GM21447 (cell line): ENCODE data around the gene MRTO4.
"Not testable (repeated sequence)": the region's sequence is repeated elsewhere in the genome, so short reads cannot be mapped to it uniquely, and the experiment has no call there.

Source experiments
- ATAC-seq: cut with Tn5 transposase; IDR thresholded peaks from one replicate; pipeline ENCODE4 v1.9.1; 2021; ENCODE audit not compliant: unreplicated experiment

MRTO4 gene

GRCh38 chr1:19269427-19270342, 18.1 kb downstream of the MRTO4 start:
- not testable (repeated sequence) for ATAC-seq

GRCh38 chr1:19270343-19270730, 18.7 kb downstream of the MRTO4 start:
- ATAC-seq, result not testable (repeated sequence)

GRCh38 chr1:19272064-19272463, 20.5 kb downstream of the MRTO4 start:
- no peak for ATAC-seq

GRCh38 chr1:19273106-19273843, 21.7 kb downstream of the MRTO4 start:
- ATAC-seq, result no peak

GRCh38 chr1:19273844-19274531, 22.4 kb downstream of the MRTO4 start:
- not testable (repeated sequence) for ATAC-seq

GRCh38 chr1:19274636-19275035, 23.0 kb downstream of the MRTO4 start:
- ATAC-seq, result no peak

GRCh38 chr1:19283891-19284290, 32.3 kb downstream of the MRTO4 start:
- no peak for ATAC-seq

- no peak for ATAC-seq
These were observed 33.3 kb downstream of the MRTO4 start for GRCh38 chr1:19284881-19285280.

- not testable (repeated sequence) for ATAC-seq
These were observed 33.8 kb downstream of the MRTO4 start for GRCh38 chr1:19285366-19285765.

- not testable (repeated sequence) for ATAC-seq
These were observed 34.2 kb downstream of the MRTO4 start for GRCh38 chr1:19285807-19286206.

- no peak for ATAC-seq
These were observed 36.0 kb downstream of the MRTO4 start for GRCh38 chr1:19287436-19288185.

GRCh38 chr1:19288324-19289241, 37.0 kb downstream of the MRTO4 start, which contains the start of gene AKR7A3:
Gene AKR7A3 (minus strand): TSS chr1:19288770. CDS start chr1:19288709, 61 bp downstream.
- not testable (repeated sequence) for ATAC-seq

- ATAC-seq, result no peak
These were observed 37.6 kb downstream of the MRTO4 start for GRCh38 chr1:19289244-19289643.

GRCh38 chr1:19294638-19295037, 43.0 kb downstream of the MRTO4 start:
- no peak for ATAC-seq

- ATAC-seq, result no peak
These were observed 48.6 kb downstream of the MRTO4 start for GRCh38 chr1:19300211-19300610.

GRCh38 chr1:19304081-19304480, 52.5 kb downstream of the MRTO4 start:
- not testable (repeated sequence) for ATAC-seq

- ATAC-seq, result no peak
These were observed 54.3 kb downstream of the MRTO4 start for GRCh38 chr1:19305880-19306279.

- ATAC-seq, result no peak
These were observed 55.3 kb downstream of the MRTO4 start for GRCh38 chr1:19306941-19307340.

- no peak for ATAC-seq
These were observed 56.3 kb downstream of the MRTO4 start for GRCh38 chr1:19307794-19308508.
